Effector memory CD8-positive, alpha-beta T cell (primary cell): ENCODE results near the gene DNAJC4.

Experiments used
- ATAC-seq: fragments of 150-1000 bp; cut with Tn5 transposase; replicated peaks from 2 replicates; pipeline ENCODE4 v1.10.0; 2021; ENCODE audit warnings: mild to moderate bottlenecking, moderate library complexity
- DNase-seq, 3 experiments: peaks; one replicate each; pipeline ENCODE4 v3.0.0; 2021
- H3K27ac Mint-ChIP-seq, 2 donors: one replicate each; pipeline ENCODE4 v1.8.0; 2022; ENCODE audit warnings: mild to moderate bottlenecking in 2 of 2, mixed read lengths in 2 of 2, moderate library complexity in 2 of 2
- H3K27me3 Mint-ChIP-seq, 2 donors: one replicate each; pipeline ENCODE4 v1.8.0; 2022; ENCODE audit warnings: mixed read lengths in 2 of 2
- H3K36me3 Mint-ChIP-seq: one replicate; pipeline ENCODE4 v1.8.0; 2022; ENCODE audit warnings: mild to moderate bottlenecking, moderate library complexity, mixed read lengths; ENCODE audit not compliant: insufficient read depth
- H3K4me1 Mint-ChIP-seq, 2 donors: one replicate each; pipeline ENCODE4 v1.8.0; 2022; ENCODE audit warnings: low read depth in 2 of 2, mixed read lengths in 2 of 2
- H3K4me3 Mint-ChIP-seq, 2 donors: one replicate each; pipeline ENCODE4 v1.8.0; 2022; ENCODE audit warnings: mild to moderate bottlenecking in 2 of 2, mixed read lengths in 2 of 2, moderate library complexity in 2 of 2
- H3K9me3 Mint-ChIP-seq, 2 donors: one replicate each; pipeline ENCODE4 v1.8.0; 2022; ENCODE audit warnings: mixed read lengths in 2 of 2

Gene DNAJC4

GRCh38 chr11:64247729-64248531 lies 17.6 kb downstream of the DNAJC4 start:
- no peak overlapping the region for H3K27ac Mint-ChIP-seq
- no peak for DNase-seq
- ATAC-seq, result no peak
- H3K4me3 Mint-ChIP-seq, result peak overlapping the region; percentile 86 to 89
- H3K27me3 Mint-ChIP-seq, result no peaks in the 10 kb centered on the region
- peaks cover 30 to 32% of the 10 kb centered on the region in 2 donors for H3K4me1 Mint-ChIP-seq
- H3K9me3 Mint-ChIP-seq, result no peaks in the 10 kb centered on the region
- peaks cover 18% of the 10 kb centered on the region for H3K36me3 Mint-ChIP-seq

DNA sequence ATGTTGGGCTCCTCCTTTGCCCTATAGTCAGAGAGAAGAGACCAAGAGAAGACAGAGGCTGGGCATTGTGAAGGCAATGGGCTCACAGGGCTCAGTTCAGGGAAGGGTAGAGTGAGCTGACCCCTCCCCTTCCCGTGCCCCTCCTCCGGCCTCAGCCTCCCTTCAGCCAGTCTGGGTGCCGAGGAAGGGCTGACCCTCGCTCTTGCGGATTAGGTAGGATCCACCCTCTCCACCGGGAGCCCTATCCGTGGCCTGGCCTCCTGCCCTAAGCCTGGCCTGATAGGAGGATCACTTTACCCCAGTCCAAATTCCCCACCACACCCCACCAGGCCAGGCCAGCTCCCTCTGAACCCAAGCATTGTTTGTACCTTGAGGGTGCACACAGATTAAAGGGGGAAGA lies 18.2 kb downstream of the DNAJC4 start:
- no peak for DNase-seq
- peak overlapping the region in 1 of 2 donors; percentile 89 for H3K4me3 Mint-ChIP-seq
- no peak overlapping the region for H3K27ac Mint-ChIP-seq

DNA sequence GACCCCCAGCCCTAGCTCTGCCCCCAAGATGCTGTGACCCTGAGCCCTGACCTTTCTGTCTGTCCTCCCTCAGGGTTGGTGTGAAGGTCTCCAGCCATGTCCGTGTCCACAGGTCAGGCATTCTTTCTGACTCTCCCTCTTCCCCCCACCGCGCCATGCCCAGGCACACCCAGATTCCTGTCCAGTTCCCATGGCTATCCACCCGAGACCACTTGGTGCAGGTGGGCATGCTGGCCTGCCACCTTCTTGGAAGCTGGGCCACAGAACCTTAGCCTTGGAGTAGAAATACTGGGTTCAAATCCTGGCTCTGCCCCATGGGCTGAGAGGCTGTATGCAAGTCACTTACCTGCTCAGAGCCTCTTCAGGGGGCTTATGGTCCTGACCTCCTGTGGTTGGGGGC lies 18.7 kb downstream of the DNAJC4 start:
- Mint-ChIP-seq H3K4me3 (peak overlapping the region in 1 of 2 donors; percentile 89), H3K36me3 (peaks cover 18% of the 10 kb centered on the region), H3K27ac (no peak overlapping the region), H3K27me3 (no peaks in the 10 kb centered on the region), H3K4me1 (peaks cover 21 to 33% of the 10 kb centered on the region in 2 donors), H3K9me3 (no peaks in the 10 kb centered on the region)
- DNase-seq (no peak), ATAC-seq (no peak)

More for the DNA sequence above, 18.2 kb downstream of the DNAJC4 start:
- no peaks in the 10 kb centered on the region for H3K9me3 Mint-ChIP-seq
- H3K4me1 Mint-ChIP-seq, result peaks cover 24 to 29% of the 10 kb centered on the region in 2 donors
- H3K36me3 Mint-ChIP-seq, result peaks cover 18% of the 10 kb centered on the region
- no peaks in the 10 kb centered on the region for H3K27me3 Mint-ChIP-seq
- ATAC-seq, result no peak

GRCh38 chr11:64249563-64250414 lies 19.4 kb downstream of the DNAJC4 start:
- H3K9me3 Mint-ChIP-seq, result no peaks in the 10 kb centered on the region
- H3K27ac Mint-ChIP-seq, result no peak overlapping the region
- no peaks in the 10 kb centered on the region for H3K27me3 Mint-ChIP-seq
- ATAC-seq, result no peak
- H3K4me1 Mint-ChIP-seq, result peaks cover 21 to 34% of the 10 kb centered on the region in 2 donors
- peaks cover 21% of the 10 kb centered on the region for H3K36me3 Mint-ChIP-seq
- H3K4me3 Mint-ChIP-seq, result peak overlapping the region in 1 of 2 donors; percentile 67
- no peak for DNase-seq

DNA sequence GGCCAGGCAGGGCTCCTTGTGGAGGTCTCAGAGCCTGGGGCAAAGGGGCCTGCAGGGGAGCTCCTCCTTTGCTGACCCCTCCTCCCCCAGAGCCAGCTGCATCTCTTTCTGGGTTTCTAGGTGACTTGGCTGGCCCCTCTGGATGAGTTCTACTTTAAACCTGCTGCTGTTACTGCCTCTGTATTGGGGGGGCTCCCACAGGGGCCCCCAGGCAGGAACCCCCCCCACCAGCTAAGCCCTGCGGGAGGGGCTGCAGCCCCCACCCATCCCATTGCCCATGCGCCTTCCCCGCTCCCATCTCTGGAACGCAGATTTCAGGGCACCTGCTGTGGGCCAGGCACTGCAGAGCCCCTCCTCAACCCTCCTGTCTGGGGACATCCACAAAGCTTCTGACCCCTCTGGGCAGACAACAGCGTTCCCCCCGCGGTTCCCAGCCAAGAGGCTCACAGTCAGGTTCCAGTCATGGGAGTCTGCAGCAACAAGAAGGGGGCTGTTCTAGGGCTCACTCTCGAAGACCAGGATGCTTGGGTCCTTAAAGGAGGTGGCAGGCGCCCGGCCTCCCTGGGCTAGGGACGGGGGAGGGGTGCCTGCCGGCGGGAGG lies 20.2 kb downstream of the DNAJC4 start:
- Mint-ChIP-seq H3K4me3 (peak overlapping the region; percentile 67 to 91), H3K4me1 (peaks cover 14 to 32% of the 10 kb centered on the region in 2 donors), H3K36me3 (peaks cover 23% of the 10 kb centered on the region), H3K27ac (no peak overlapping the region), H3K27me3 (no peaks in the 10 kb centered on the region), H3K9me3 (no peaks in the 10 kb centered on the region)
- ATAC-seq (no peak), DNase-seq (no peak)

GRCh38 chr11:64251016-64251752 lies 20.8 kb downstream of the DNAJC4 start, which contains the start of gene PLCB3:
PLCB3 (plus strand) TSS chr11:64251530; CDS start chr11:64251650, 120 bp downstream.
- DNase-seq (peak; percentile 49 to 62 (median 50)), ATAC-seq (peak; percentile 65)
- peak within 1 kb of the TSS in 1 of 2 donors; percentile 86 for H3K27ac Mint-ChIP-seq
- no peaks in the 10 kb centered on the region for H3K27me3 Mint-ChIP-seq
- peak within 1 kb of the TSS; percentile 91 to 94 for H3K4me3 Mint-ChIP-seq
- H3K36me3 Mint-ChIP-seq, result peaks cover 18% of the 10 kb centered on the region
- H3K4me1 Mint-ChIP-seq, result peaks cover 7 to 26% of the 10 kb centered on the region in 2 donors
- H3K9me3 Mint-ChIP-seq, result no peaks in the 10 kb centered on the region

DNA sequence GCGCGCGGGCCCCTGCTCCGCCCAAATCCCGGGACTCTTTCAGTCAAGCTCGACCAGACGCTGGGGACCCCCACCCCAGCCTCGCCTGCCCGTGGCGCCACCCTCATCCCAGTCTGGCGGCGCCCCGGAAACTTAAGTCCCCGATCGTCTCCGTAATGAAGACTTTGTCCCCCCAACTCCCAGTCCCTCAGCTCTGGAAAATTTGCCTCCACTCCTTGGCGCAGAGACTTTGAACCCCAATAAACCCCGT lies 21.3 kb downstream of the DNAJC4 start:
- H3K27ac Mint-ChIP-seq, result peak overlapping the region in 1 of 2 donors; percentile 86
- H3K9me3 Mint-ChIP-seq, result no peaks in the 10 kb centered on the region
- peaks cover 18% of the 10 kb centered on the region for H3K36me3 Mint-ChIP-seq
- peak overlapping the region; percentile 91 to 94 for H3K4me3 Mint-ChIP-seq
- peaks cover 7 to 26% of the 10 kb centered on the region in 2 donors for H3K4me1 Mint-ChIP-seq
- DNase-seq (no peak), ATAC-seq (no peak)
- H3K27me3 Mint-ChIP-seq, result no peaks in the 10 kb centered on the region

DNA sequence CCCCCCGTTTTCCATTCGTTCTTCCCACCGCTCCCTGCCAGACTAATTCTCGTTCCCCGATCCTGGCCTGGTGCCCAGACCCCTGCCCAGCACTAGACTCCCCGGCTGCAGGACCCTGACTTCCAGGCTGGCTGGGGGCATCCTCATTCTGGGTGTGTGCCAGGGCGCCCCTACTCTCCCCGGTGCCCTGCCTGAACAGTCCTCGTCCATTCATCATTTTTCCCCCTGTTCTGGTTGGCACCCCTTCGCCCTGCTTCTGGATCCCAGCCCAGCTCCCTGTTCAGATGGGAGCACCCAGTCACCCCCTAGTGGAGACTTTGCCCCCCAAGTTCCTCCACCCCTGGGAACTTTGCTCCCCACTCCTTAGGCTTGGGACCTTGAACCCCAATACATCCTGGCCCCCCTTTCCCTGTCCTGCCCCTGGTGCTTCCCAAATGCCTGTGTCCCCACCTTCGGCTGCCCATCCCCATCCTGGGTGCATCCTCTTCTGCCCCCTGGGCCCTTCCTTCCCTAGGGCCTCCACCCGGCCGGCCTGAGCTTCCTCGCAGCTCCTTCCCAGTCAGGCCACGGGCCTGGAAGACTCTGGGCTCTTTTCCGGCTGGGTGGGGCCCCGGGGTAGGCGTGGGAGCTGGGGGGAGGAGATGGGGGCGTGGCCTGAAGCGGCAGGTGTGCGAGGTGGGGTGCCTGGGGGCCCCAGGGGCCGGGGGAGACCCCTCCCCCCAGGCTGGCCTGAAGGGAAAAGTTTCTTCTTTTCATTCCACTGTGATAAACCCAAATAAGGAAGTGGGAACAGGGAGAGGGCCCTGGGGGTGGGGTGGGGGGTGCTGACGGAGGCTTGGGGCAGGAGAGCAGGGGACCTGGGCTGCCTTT lies 21.9 kb downstream of the DNAJC4 start:
- Mint-ChIP-seq H3K4me1 (peaks cover 7 to 22% of the 10 kb centered on the region in 2 donors), H3K9me3 (no peaks in the 10 kb centered on the region), H3K27ac (peak overlapping the region in 1 of 2 donors; percentile 86), H3K36me3 (peaks cover 18% of the 10 kb centered on the region), H3K27me3 (no peaks in the 10 kb centered on the region), H3K4me3 (peak overlapping the region; percentile 91 to 94)
- DNase-seq (no peak), ATAC-seq (no peak)

DNA sequence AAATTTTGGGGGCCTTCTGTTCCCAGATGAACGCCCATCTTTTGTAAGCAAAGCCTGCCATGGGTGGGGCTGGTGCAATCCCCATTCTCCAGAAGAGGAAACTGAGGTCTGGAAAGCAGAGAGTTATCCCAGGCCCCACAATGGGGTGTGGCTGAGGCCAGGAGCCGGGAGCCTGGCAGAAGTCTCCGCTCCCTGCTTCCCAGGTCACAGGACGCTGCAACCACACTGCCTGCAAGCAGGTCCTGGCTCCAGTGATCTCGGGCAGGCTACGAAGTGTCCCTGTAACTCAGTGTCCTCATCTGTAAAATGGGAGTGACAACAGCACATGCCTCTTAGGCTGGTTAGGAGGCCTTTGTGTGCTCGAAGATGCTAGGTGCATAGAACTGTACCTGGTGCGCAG lies 22.7 kb downstream of the DNAJC4 start:
- Mint-ChIP-seq H3K27ac (no peak overlapping the region), H3K27me3 (no peaks in the 10 kb centered on the region), H3K9me3 (no peaks in the 10 kb centered on the region), H3K4me1 (peaks cover 7 to 21% of the 10 kb centered on the region in 2 donors), H3K4me3 (peak overlapping the region; percentile 91 to 94), H3K36me3 (peaks cover 20% of the 10 kb centered on the region)
- ATAC-seq (no peak), DNase-seq (no peak)

DNA sequence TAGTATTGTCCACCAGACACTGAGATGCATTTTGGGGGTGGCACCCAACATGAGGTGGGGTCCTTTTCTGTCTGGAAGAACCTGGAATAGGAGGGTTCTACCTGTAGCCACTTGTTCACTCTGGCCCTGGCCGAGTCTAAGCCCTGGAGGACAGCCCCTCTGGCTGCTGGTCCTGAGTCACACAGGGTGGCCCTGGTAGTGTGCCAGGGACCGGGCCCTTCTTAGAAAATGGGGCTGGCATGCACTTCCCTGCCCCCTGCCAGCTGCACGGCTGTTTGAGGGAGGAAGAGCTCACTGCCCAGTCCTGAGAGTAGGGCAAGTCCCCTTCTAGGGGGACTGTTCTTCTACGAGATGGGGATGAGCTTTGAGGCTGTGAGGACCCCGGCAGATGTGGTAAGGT lies 23.1 kb downstream of the DNAJC4 start:
- Mint-ChIP-seq H3K4me1 (peaks cover 7 to 21% of the 10 kb centered on the region in 2 donors), H3K27me3 (no peaks in the 10 kb centered on the region), H3K36me3 (peaks cover 19% of the 10 kb centered on the region), H3K9me3 (no peaks in the 10 kb centered on the region), H3K27ac (peak overlapping the region in 1 of 2 donors; percentile 41), H3K4me3 (no peak overlapping the region)
- no peak for DNase-seq
- no peak for ATAC-seq

GRCh38 chr11:64254326-64254725 lies 24.0 kb downstream of the DNAJC4 start:
- H3K36me3 Mint-ChIP-seq, result peaks cover 19% of the 10 kb centered on the region
- DNase-seq (no peak), ATAC-seq (no peak)
- H3K9me3 Mint-ChIP-seq, result no peaks in the 10 kb centered on the region
- no peak overlapping the region for H3K4me3 Mint-ChIP-seq
- H3K27ac Mint-ChIP-seq, result peak overlapping the region in 1 of 2 donors; percentile 41
- peaks cover 8 to 22% of the 10 kb centered on the region in 2 donors for H3K4me1 Mint-ChIP-seq
- no peaks in the 10 kb centered on the region for H3K27me3 Mint-ChIP-seq
